ENCODE measurements around the gene OR52N2. TPM values are rescaled to one million over a fixed set of nuclear protein-coding genes. Genes with fewer than 3 reads are reported as not detected.

The OR52N2 gene
- not detected in 2 replicates for total RNA-seq

GRCh38 chr11:5808500-5809121 lies at the start of gene OR52N2:
OR52N2 (plus strand) TSS chr11:5808924; CDS start chr11:5820336, 11,412 bp downstream.

GRCh38 chr11:5783255-5783654 lies 25.5 kb upstream of the OR52N2 start, which contains the start of gene OR52N5:
OR52N5 (minus strand) TSS chr11:5783355; CDS start chr11:5778634, 4,721 bp downstream.

GRCh38 chr11:5791165-5791564 lies 17.6 kb upstream of the OR52N2 start, which contains the start of gene OR52N1:
OR52N1 (minus strand) TSS chr11:5791265; CDS start chr11:5788816, 2,449 bp downstream.

GRCh38 chr11:5841797-5842196 lies 33.1 kb downstream of the OR52N2 start, which contains the start of gene OR52E6:
OR52E6 (minus strand) TSS chr11:5841897; CDS start chr11:5841897, 0 bp downstream.

GRCh38 chr11:5857590-5857989 lies 48.9 kb downstream of the OR52N2 start, which contains the start of gene OR52E8:
OR52E8 (minus strand) TSS chr11:5857690; CDS start chr11:5857690, 0 bp downstream.

Other genes starting within 250 kb of the OR52N2 start
- not detected in 2 replicates for gene OR52B6, start 228.0 kb upstream of the OR52N2 start, total RNA-seq
- 1.0 and 6.8 TPM in 2 replicates for gene TRIM6, start 212.3 kb upstream of the OR52N2 start, total RNA-seq
- gene TRIM34, start 183.9 kb upstream of the OR52N2 start, total RNA-seq = 3.8 and 6.2 TPM in 2 replicates
- 31.1 and 36.0 TPM in 2 replicates for gene TRIM5, start 123.8 kb upstream of the OR52N2 start, total RNA-seq
- gene TRIM22, start 119.1 kb upstream of the OR52N2 start, total RNA-seq = 20.8 and 72.0 TPM in 2 replicates
- not detected in 2 replicates for gene OR56B1, start 72.5 kb upstream of the OR52N2 start, total RNA-seq
- not detected in 2 replicates for gene OR52N4, start 54.7 kb upstream of the OR52N2 start, total RNA-seq
- not detected in 2 replicates for gene OR52N5, start 25.6 kb upstream of the OR52N2 start, total RNA-seq
- gene OR52N1, start 17.7 kb upstream of the OR52N2 start, total RNA-seq = not detected in 2 replicates
- not detected in 2 replicates for gene OR52E6, start 33.0 kb downstream of the OR52N2 start, total RNA-seq
- not detected in 2 replicates for gene OR52E8, start 48.8 kb downstream of the OR52N2 start, total RNA-seq
- gene OR52E4, start 71.7 kb downstream of the OR52N2 start, total RNA-seq = not detected in 2 replicates
- gene OR52E5, start 84.3 kb downstream of the OR52N2 start, total RNA-seq = not detected in 2 replicates
- not detected in 2 replicates for gene OR56A3, start 133.3 kb downstream of the OR52N2 start, total RNA-seq
- gene OR56A5, start 159.6 kb downstream of the OR52N2 start, total RNA-seq = not detected in 2 replicates
- gene OR52L1, start 178.1 kb downstream of the OR52N2 start, total RNA-seq = not detected in 2 replicates
- not detected in 2 replicates for gene OR56A4, start 198.0 kb downstream of the OR52N2 start, total RNA-seq
- not detected in 2 replicates for gene OR56A1, start 221.8 kb downstream of the OR52N2 start, total RNA-seq